IPS-18a (cell line): ENCODE data around the gene CNBD2.
"Not testable (repeated sequence)": the region's sequence is repeated elsewhere in the genome, so short reads cannot be mapped to it uniquely, and the experiment has no call there.

Experiments used
- H3K27ac ChIP-seq: one replicate; pipeline ENCODE4 v1.5.1; 2013; ENCODE audit warnings: low read length
- H3K27me3 ChIP-seq: one replicate; pipeline ENCODE4 v1.6.1; 2013; ENCODE audit warnings: mild to moderate bottlenecking, low read length; ENCODE audit not compliant: control insufficient read depth, insufficient read depth
- H3K36me3 ChIP-seq: one replicate; pipeline ENCODE4 v1.6.1; 2013; ENCODE audit warnings: low read depth, low read length; ENCODE audit not compliant: control insufficient read depth
- H3K4me1 ChIP-seq: one replicate; pipeline ENCODE4 v1.6.1; 2013; ENCODE audit warnings: low read depth, low read length; ENCODE audit not compliant: control insufficient read depth
- H3K4me3 ChIP-seq: one replicate; pipeline ENCODE4 v1.5.1; 2013; ENCODE audit warnings: low read length
- H3K9ac ChIP-seq: one replicate; pipeline ENCODE4 v1.6.1; 2013; ENCODE audit warnings: mild to moderate bottlenecking, low read length, moderate library complexity
- H3K9me3 ChIP-seq: one replicate; pipeline ENCODE4 v1.6.1; 2013; ENCODE audit warnings: low read depth, low read length; ENCODE audit not compliant: control insufficient read depth

CNBD2 gene

GRCh38 chr20:35975576-35976373, 7.4 kb downstream of the CNBD2 start:
- Histone ChIP-seq H3K9me3 (no peaks in the 10 kb centered on the region), H3K27ac (no peak overlapping the region), H3K4me1 (no peaks in the 10 kb centered on the region), H3K27me3 (no peaks in the 10 kb centered on the region), H3K4me3 (no peak overlapping the region), H3K9ac (no peak overlapping the region), H3K36me3 (no peaks in the 10 kb centered on the region)

GRCh38 chr20:35978041-35978513, 9.7 kb downstream of the CNBD2 start:
- no peaks in the 10 kb centered on the region for H3K36me3 ChIP-seq
- H3K9ac ChIP-seq: no peak overlapping the region
- no peak overlapping the region for H3K4me3 ChIP-seq
- no peaks in the 10 kb centered on the region for H3K9me3 ChIP-seq
- no peaks in the 10 kb centered on the region for H3K4me1 ChIP-seq
- no peak overlapping the region for H3K27ac ChIP-seq
- no peaks in the 10 kb centered on the region for H3K27me3 ChIP-seq

GRCh38 chr20:35979544-35979943, 11.2 kb downstream of the CNBD2 start:
- no peak overlapping the region for H3K27ac ChIP-seq
- no peaks in the 10 kb centered on the region for H3K36me3 ChIP-seq
- H3K4me1 ChIP-seq: no peaks in the 10 kb centered on the region
- no peaks in the 10 kb centered on the region for H3K27me3 ChIP-seq
- no peak overlapping the region for H3K4me3 ChIP-seq
- no peaks in the 10 kb centered on the region for H3K9me3 ChIP-seq
- no peak overlapping the region for H3K9ac ChIP-seq

- Histone ChIP-seq H3K36me3 (no peaks in the 10 kb centered on the region), H3K27me3 (no peaks in the 10 kb centered on the region), H3K9me3 (no peaks in the 10 kb centered on the region), H3K9ac (no peak overlapping the region), H3K4me3 (no peak overlapping the region), H3K27ac (no peak overlapping the region), H3K4me1 (no peaks in the 10 kb centered on the region)
Measured at GRCh38 chr20:35981969-35982368, 13.6 kb downstream of the CNBD2 start.

GRCh38 chr20:35984382-35984781, 16.0 kb downstream of the CNBD2 start:
- Histone ChIP-seq H3K4me1 (no peaks in the 10 kb centered on the region), H3K27ac (no peak overlapping the region), H3K36me3 (no peaks in the 10 kb centered on the region), H3K27me3 (no peaks in the 10 kb centered on the region), H3K9me3 (no peaks in the 10 kb centered on the region), H3K4me3 (no peak overlapping the region), H3K9ac (no peak overlapping the region)

GRCh38 chr20:35985806-35986205, 17.4 kb downstream of the CNBD2 start:
- Histone ChIP-seq H3K4me3 (no peak overlapping the region), H3K9ac (no peak overlapping the region), H3K9me3 (no peaks in the 10 kb centered on the region), H3K36me3 (no peaks in the 10 kb centered on the region), H3K27me3 (no peaks in the 10 kb centered on the region), H3K4me1 (no peaks in the 10 kb centered on the region), H3K27ac (no peak overlapping the region)

- no peaks in the 10 kb centered on the region for H3K4me1 ChIP-seq
- no peak overlapping the region for H3K9ac ChIP-seq
- no peaks in the 10 kb centered on the region for H3K27me3 ChIP-seq
- no peaks in the 10 kb centered on the region for H3K9me3 ChIP-seq
- no peaks in the 10 kb centered on the region for H3K36me3 ChIP-seq
- H3K27ac ChIP-seq: no peak overlapping the region
- no peak overlapping the region for H3K4me3 ChIP-seq
Measured at GRCh38 chr20:35988910-35989463, 20.6 kb downstream of the CNBD2 start.

- Histone ChIP-seq H3K4me3 (no peak overlapping the region), H3K36me3 (no peaks in the 10 kb centered on the region), H3K27ac (no peak overlapping the region), H3K4me1 (no peaks in the 10 kb centered on the region), H3K9ac (no peak overlapping the region), H3K9me3 (no peaks in the 10 kb centered on the region), H3K27me3 (no peaks in the 10 kb centered on the region)
Measured at GRCh38 chr20:35991142-35991771, 22.9 kb downstream of the CNBD2 start.

GRCh38 chr20:35992713-35993335, 24.4 kb downstream of the CNBD2 start:
- Histone ChIP-seq H3K36me3 (no peaks in the 10 kb centered on the region), H3K4me1 (no peaks in the 10 kb centered on the region), H3K4me3 (no peak overlapping the region), H3K27ac (no peak overlapping the region), H3K9ac (no peak overlapping the region), H3K9me3 (no peaks in the 10 kb centered on the region), H3K27me3 (no peaks in the 10 kb centered on the region)

GRCh38 chr20:35994994-35995453, 26.6 kb downstream of the CNBD2 start:
- no peak overlapping the region for H3K9ac ChIP-seq
- H3K27me3 ChIP-seq: no peaks in the 10 kb centered on the region
- no peaks in the 10 kb centered on the region for H3K36me3 ChIP-seq
- no peaks in the 10 kb centered on the region for H3K9me3 ChIP-seq
- no peak overlapping the region for H3K4me3 ChIP-seq
- no peak overlapping the region for H3K27ac ChIP-seq
- no peaks in the 10 kb centered on the region for H3K4me1 ChIP-seq

GRCh38 chr20:35996492-35996891, 28.1 kb downstream of the CNBD2 start:
- not testable (repeated sequence) for H3K9ac ChIP-seq, H3K4me3 ChIP-seq, H3K36me3 ChIP-seq, H3K27ac ChIP-seq, H3K9me3 ChIP-seq, H3K27me3 ChIP-seq, H3K4me1 ChIP-seq
